Stimulated activated CD8-positive, alpha-beta memory T cell treated with anti-CD3 and anti-CD28 coated beads, Interleukin-7, amount 100 ng/mL, for 48 hours (primary cell): ENCODE data around the gene BPIFB6.

Experiments
- DNase-seq, 2 donors: peaks; one replicate each; pipeline ENCODE4 v3.0.0-alpha.2; 2020; ENCODE audit warnings: low read depth in 1 of 2; ENCODE audit errors: extremely low read depth in 1 of 2

Gene BPIFB6

GRCh38 chr20:33015700-33016580 lies 15.5 kb upstream of the BPIFB6 start:
- no peak for DNase-seq

- no peak for DNase-seq
Measured at GRCh38 chr20:33016581-33017109, 14.8 kb upstream of the BPIFB6 start.

- DNase-seq: no peak
Measured at GRCh38 chr20:33017542-33017941, 13.9 kb upstream of the BPIFB6 start.

GRCh38 chr20:33018169-33018931 lies 13.1 kb upstream of the BPIFB6 start:
- DNase-seq: no peak

GRCh38 chr20:33019465-33020277 lies 11.8 kb upstream of the BPIFB6 start:
- DNase-seq: no peak

GRCh38 chr20:33020278-33021161 lies 10.9 kb upstream of the BPIFB6 start:
- no peak for DNase-seq

- no peak for DNase-seq
Measured at GRCh38 chr20:33021879-33022278, 9.6 kb upstream of the BPIFB6 start.

GRCh38 chr20:33022289-33022688 lies 9.2 kb upstream of the BPIFB6 start:
- DNase-seq: no peak

- no peak for DNase-seq
Measured at GRCh38 chr20:33022694-33023438, 8.6 kb upstream of the BPIFB6 start.

- no peak for DNase-seq
Measured at GRCh38 chr20:33023439-33024242, 7.8 kb upstream of the BPIFB6 start.

GRCh38 chr20:33024243-33024560 lies 7.2 kb upstream of the BPIFB6 start:
- no peak for DNase-seq

GRCh38 chr20:33024609-33025317 lies 6.7 kb upstream of the BPIFB6 start:
- no peak for DNase-seq

- no peak for DNase-seq
Measured at GRCh38 chr20:33025318-33025876, 6.1 kb upstream of the BPIFB6 start.

- DNase-seq: no peak
Measured at GRCh38 chr20:33026072-33026778, 5.2 kb upstream of the BPIFB6 start.

- no peak for DNase-seq
Measured at GRCh38 chr20:33026779-33027759, 4.4 kb upstream of the BPIFB6 start.
